ENCODE measurements around the gene PHPT1.

- TF ChIP-seq EZH2phosphoT487 (IDR thresholded peaks at IDR 0.05; ENCODE audit: unreplicated experiment), result no peak
- TF ChIP-seq CTCF (conservative IDR thresholded peaks at IDR 0.05; ENCODE audit: low read depth in 2 of 2), result no peak
- no peak for TF ChIP-seq REST (IDR thresholded peaks at IDR 0.05; ENCODE audit: unreplicated experiment)
- TF ChIP-seq ZNF114 (CRISPR knock-in tag; IDR thresholded peaks at IDR 0.05), result no peak
- no peak for TF ChIP-seq EZH2 (IDR thresholded peaks at IDR 0.05; ENCODE audit: low read depth, unreplicated experiment)
- no peak for TF ChIP-seq ZNF331 (CRISPR knock-in tag; IDR thresholded peaks at IDR 0.05; ENCODE audit: low read depth)
- TF ChIP-seq POLR2AphosphoS5 (IDR thresholded peaks at IDR 0.05; ENCODE audit: low read depth), result no peak
- TF ChIP-seq CREB1 (CRISPR knock-in tag; IDR thresholded peaks at IDR 0.05; ENCODE audit: low read depth), result no peak
- no peak for TF ChIP-seq STAT1 (IDR thresholded peaks at IDR 0.05; ENCODE audit: unreplicated experiment)
- TF ChIP-seq NANOG (IDR thresholded peaks at IDR 0.05; ENCODE audit: borderline replicate concordance), result no peak
Observed at GRCh38 chr9:136898483-136899100, 49.4 kb downstream of the PHPT1 start.

Measured in GM23338 (cell line).